Type B pancreatic cell (in vitro differentiated cells): ENCODE data around the gene ANKMY2. TPM values are rescaled to one million over a fixed set of nuclear protein-coding genes. Genes with fewer than 3 reads are reported as not detected.
"Not testable (repeated sequence)": the region's sequence is repeated elsewhere in the genome, so short reads cannot be mapped to it uniquely, and the experiment has no call there.

Experiments
- DNase-seq: peaks from one replicate; pipeline ENCODE4 v3.0.0; 2021; ENCODE audit warnings: mixed read lengths; ENCODE audit not compliant: unreplicated experiment; ENCODE audit errors: extremely low spot score
- H3K27ac Mint-ChIP-seq: 2 replicates; pipeline ENCODE4 v1.8.0; 2021; ENCODE audit warnings: mild to moderate bottlenecking, mixed read lengths
- H3K27me3 Mint-ChIP-seq: 2 replicates; pipeline ENCODE4 v1.8.0; 2021; ENCODE audit warnings: mixed read lengths
- H3K36me3 Mint-ChIP-seq: 2 replicates; pipeline ENCODE4 v1.8.0; 2021; ENCODE audit warnings: mixed read lengths
- H3K4me1 Mint-ChIP-seq: one replicate; pipeline ENCODE4 v1.8.0; 2021; ENCODE audit warnings: mixed read lengths; ENCODE audit not compliant: unreplicated experiment
- H3K4me3 Mint-ChIP-seq: 2 replicates; pipeline ENCODE4 v1.8.0; 2021; ENCODE audit warnings: mild to moderate bottlenecking, mixed read lengths
- H3K9me3 Mint-ChIP-seq: 2 replicates; pipeline ENCODE4 v1.8.0; 2021; ENCODE audit warnings: mixed read lengths
- total RNA-seq: library from RNA; stranded (reverse); gene quantifications from 2 replicates; pipeline ENCODE4 v1.2.1, GENCODE V29; 2021; ENCODE audit warnings: low replicate concordance
- TF ChIP-seq, protein P1 (sequence below): fragments of 200-600 bp; sonication (generic); conservative IDR thresholded peaks from 2 replicates; pipeline ENCODE4 v1.5.0; 2021; ENCODE audit warnings: antibody characterized with exemption, mild to moderate bottlenecking

Gene ANKMY2
- total RNA-seq, 1 donor from 2014 or later: 21.5 TPM

DNA sequence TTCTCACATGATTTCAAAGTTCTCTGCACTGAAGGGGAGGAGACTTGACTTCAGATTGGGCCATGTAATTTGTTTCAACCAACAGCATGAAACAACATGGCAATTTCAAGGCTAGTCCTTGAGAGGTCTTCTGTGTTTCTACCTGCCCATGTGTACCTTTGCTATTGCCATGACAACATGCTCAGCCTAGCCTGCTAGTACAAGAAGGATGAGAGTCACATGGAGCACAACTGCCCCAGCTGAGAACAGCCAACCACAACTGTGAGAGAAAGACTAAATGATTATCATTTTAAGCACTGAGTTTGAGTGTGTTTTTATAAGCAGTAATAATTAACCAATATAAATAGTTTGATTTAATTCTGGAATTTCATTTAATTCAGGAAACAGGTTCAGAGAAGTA is 41.9 kb downstream of the ANKMY2 start:
- Mint-ChIP-seq H3K36me3 (peaks cover 55% of the 10 kb centered on the region), H3K9me3 (no peaks in the 10 kb centered on the region), H3K4me3 (no peak overlapping the region), H3K27ac (no peak overlapping the region), H3K4me1 (no peaks in the 10 kb centered on the region), H3K27me3 (no peaks in the 10 kb centered on the region)
- DNase-seq: no peak
- TF ChIP-seq, protein P1, sequence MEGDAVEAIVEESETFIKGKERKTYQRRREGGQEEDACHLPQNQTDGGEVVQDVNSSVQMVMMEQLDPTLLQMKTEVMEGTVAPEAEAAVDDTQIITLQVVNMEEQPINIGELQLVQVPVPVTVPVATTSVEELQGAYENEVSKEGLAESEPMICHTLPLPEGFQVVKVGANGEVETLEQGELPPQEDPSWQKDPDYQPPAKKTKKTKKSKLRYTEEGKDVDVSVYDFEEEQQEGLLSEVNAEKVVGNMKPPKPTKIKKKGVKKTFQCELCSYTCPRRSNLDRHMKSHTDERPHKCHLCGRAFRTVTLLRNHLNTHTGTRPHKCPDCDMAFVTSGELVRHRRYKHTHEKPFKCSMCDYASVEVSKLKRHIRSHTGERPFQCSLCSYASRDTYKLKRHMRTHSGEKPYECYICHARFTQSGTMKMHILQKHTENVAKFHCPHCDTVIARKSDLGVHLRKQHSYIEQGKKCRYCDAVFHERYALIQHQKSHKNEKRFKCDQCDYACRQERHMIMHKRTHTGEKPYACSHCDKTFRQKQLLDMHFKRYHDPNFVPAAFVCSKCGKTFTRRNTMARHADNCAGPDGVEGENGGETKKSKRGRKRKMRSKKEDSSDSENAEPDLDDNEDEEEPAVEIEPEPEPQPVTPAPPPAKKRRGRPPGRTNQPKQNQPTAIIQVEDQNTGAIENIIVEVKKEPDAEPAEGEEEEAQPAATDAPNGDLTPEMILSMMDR: no peak

DNA sequence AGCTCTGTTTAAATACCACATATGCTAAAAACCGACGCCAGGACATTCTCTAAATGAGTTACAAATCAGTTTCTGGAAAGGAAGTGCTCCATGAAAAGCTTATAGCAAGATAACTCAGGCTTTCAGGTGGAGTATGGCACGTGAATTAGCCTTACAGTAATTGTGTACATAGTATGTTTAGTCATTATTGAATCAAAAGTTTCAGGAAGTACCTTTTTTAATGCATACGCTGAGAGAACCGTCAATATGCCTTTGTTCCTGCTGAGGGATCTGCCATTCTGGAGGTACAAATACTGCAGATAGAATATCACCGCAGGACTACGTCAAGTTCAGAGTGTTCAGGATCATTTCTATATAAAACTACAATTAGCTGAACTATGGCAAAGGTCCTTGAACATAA is 45.7 kb downstream of the ANKMY2 start:
- peaks cover 47% of the 10 kb centered on the region for H3K36me3 Mint-ChIP-seq
- TF ChIP-seq, protein P1: no peak
- no peak overlapping the region for H3K4me3 Mint-ChIP-seq

DNA sequence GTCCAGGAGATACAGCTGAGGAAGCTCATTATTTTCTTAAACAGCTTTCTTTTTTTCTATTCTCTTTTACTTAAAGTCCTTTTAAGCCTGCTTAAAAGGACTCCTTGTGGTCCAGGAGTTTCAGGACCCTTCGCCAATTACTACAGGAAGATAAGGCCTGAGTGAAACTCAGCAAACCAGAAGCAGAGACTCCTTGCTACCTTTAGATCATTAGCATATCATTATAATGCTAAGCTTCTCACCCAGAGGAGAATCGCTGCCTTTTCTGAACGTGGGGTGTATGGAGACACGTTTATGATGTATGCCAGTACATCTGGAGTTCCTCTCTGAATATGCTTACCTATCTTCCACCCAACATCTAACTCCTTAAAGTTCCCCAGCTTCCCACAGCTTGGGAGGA is 47.5 kb downstream of the ANKMY2 start:
- no peak overlapping the region for H3K27ac Mint-ChIP-seq
- DNase-seq: no peak
- no peaks in the 10 kb centered on the region for H3K9me3 Mint-ChIP-seq
- no peak overlapping the region for H3K4me3 Mint-ChIP-seq
- peaks cover 28% of the 10 kb centered on the region for H3K36me3 Mint-ChIP-seq
- TF ChIP-seq, protein P1: no peak
- H3K27me3 Mint-ChIP-seq: no peaks in the 10 kb centered on the region
- no peaks in the 10 kb centered on the region for H3K4me1 Mint-ChIP-seq

More for the DNA sequence above, 45.7 kb downstream of the ANKMY2 start:
- Mint-ChIP-seq H3K27ac (no peak overlapping the region), H3K9me3 (no peaks in the 10 kb centered on the region), H3K27me3 (no peaks in the 10 kb centered on the region), H3K4me1 (no peaks in the 10 kb centered on the region)
- DNase-seq: no peak

DNA sequence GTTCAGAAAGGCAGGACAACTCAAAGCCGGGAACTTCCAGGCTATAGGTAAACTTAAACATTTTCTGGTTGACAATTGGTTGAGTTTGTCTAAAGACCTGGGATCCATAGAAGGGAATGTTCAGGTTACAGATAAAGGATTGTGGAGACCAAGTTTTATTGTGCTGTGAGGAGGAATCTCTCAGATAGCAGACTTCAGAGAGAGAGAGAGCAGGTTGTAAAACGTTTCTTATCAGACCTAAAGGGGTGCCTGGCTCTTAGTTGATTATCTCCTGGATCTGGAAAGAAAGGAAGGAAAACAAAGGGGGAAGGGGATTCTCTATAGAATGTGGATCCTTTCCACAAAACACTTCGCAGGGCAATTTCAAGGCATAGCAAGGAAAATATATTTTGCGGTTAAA is 50.0 kb downstream of the ANKMY2 start:
- not testable (repeated sequence) for H3K9me3 Mint-ChIP-seq, H3K4me1 Mint-ChIP-seq, H3K36me3 Mint-ChIP-seq, DNase-seq, H3K27me3 Mint-ChIP-seq, H3K27ac Mint-ChIP-seq, H3K4me3 Mint-ChIP-seq

DNA sequence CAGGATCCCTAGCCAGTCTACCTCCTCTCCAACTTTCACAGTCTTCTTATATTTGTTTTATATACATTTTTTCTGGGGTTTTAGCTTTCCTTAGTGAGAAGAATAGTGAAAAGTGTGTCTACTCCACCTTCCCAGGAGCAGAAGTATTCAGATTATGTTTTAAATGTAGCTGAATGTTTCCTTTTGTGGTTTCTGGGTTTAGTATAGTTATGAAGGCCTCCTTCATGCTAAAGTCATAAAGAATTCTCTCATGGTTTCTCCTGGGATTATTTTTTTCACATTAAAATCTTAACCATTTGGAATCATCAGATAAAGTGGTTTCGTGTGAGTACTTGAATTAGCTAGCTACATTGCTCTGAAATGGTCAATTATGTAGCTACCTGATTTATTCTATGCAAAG is 50.9 kb downstream of the ANKMY2 start:
- TF ChIP-seq, protein P1: no peak
- no peaks in the 10 kb centered on the region for H3K9me3 Mint-ChIP-seq
- H3K4me1 Mint-ChIP-seq: no peaks in the 10 kb centered on the region
- H3K27ac Mint-ChIP-seq: no peak overlapping the region
- DNase-seq: no peak
- no peaks in the 10 kb centered on the region for H3K27me3 Mint-ChIP-seq
- H3K4me3 Mint-ChIP-seq: no peak overlapping the region
- H3K36me3 Mint-ChIP-seq: peaks cover 7% of the 10 kb centered on the region

DNA sequence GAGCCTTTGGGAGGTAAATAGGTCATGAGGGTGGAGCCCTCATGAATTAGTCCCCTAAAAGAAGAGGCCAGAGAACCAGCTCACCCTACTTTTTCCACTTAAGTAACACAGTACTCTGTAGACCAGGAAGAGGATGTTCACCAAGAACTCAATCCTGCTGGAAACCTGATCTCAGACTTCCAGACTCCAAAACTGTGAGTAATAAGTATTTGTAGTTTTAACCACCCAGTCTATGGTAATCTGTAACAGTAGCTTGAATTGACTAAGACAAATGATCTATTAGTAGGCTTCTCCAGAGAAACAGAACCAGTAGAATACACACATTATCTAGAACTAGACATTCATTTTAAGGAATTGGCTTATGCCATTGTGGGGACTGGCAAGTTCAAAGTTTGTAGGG is 51.5 kb downstream of the ANKMY2 start:
- DNase-seq: no peak
- Mint-ChIP-seq H3K9me3 (no peaks in the 10 kb centered on the region), H3K4me3 (no peak overlapping the region), H3K4me1 (no peaks in the 10 kb centered on the region), H3K27ac (no peak overlapping the region), H3K27me3 (no peaks in the 10 kb centered on the region), H3K36me3 (peaks cover 5% of the 10 kb centered on the region)
- TF ChIP-seq, protein P1: no peak
